Urinary bladder (tissue), 4 donors: ENCODE results near the gene SBSN. TPM values are rescaled to one million over a fixed set of nuclear protein-coding genes. Genes with fewer than 3 reads are reported as not detected.

Source experiments
- DNase-seq: peaks from one replicate; pipeline ENCODE4 v3.0.0-alpha.2; 2015; ENCODE audit errors: extremely low spot score
- H3K27ac ChIP-seq: one replicate; pipeline ENCODE4 v1.5.1; 2013; ENCODE audit warnings: low read depth, mild to moderate bottlenecking, moderate library complexity
- H3K36me3 ChIP-seq: one replicate; pipeline ENCODE4 v1.6.1; 2013; ENCODE audit warnings: mild to moderate bottlenecking, moderate library complexity; ENCODE audit not compliant: insufficient read depth
- H3K4me1 ChIP-seq: one replicate; pipeline ENCODE4 v1.6.1; 2013; ENCODE audit warnings: mild to moderate bottlenecking, moderate library complexity; ENCODE audit not compliant: insufficient read depth
- H3K4me3 ChIP-seq: one replicate; pipeline ENCODE4 v1.5.1; 2013; ENCODE audit warnings: low read depth, low read length
- WGBS: extraction: QIAGEN DNeasy Blood & Tissue Kit; methylation state at CpG from one replicate; pipeline ENCODE4 v1.1.7; 2013; 5-methylcytosine and 5-hydroxymethylcytosine counted together
- polyA plus RNA-seq: library from polyadenylated mRNA; stranded (reverse); fragments of 200-250 nt; gene quantifications from one replicate; pipeline ENCODE4 v1.2.3, GENCODE V29; 2013
- total RNA-seq: library from RNA; depleted of rRNA; stranded (reverse); fragments of >200 nt; gene quantifications from one replicate; pipeline ENCODE4 v1.2.3, GENCODE V29; 2014
- donor health status: healthy with polysubstance abuse.
- donor health status: healthy.

Gene SBSN
- total and polyA plus RNA-seq, 2 donors, result 0.15 TPM; not detected in 1

- Histone ChIP-seq H3K36me3 (no peaks in the 10 kb centered on the region), H3K27ac (no peak overlapping the region), H3K4me3 (no peak overlapping the region), H3K4me1 (no peaks in the 10 kb centered on the region)
- DNase-seq, result no peak
- 66% methylated on average over 11 of the region's 11 CpGs for WGBS
Observed at GRCh38 chr19:35559281-35559659, 31.2 kb upstream of the SBSN start.

GRCh38 chr19:35558400-35559280 lies 30.5 kb upstream of the SBSN start:
- Histone ChIP-seq H3K4me3 (no peak overlapping the region), H3K36me3 (no peaks in the 10 kb centered on the region), H3K4me1 (no peaks in the 10 kb centered on the region), H3K27ac (no peak overlapping the region)
- 32% methylated on average over 53 of the region's 53 CpGs for WGBS
- DNase-seq, result no peak

GRCh38 chr19:35557539-35558399 lies 29.7 kb upstream of the SBSN start:
- H3K36me3 ChIP-seq, result no peaks in the 10 kb centered on the region
- no peak for DNase-seq
- H3K4me3 ChIP-seq, result no peak overlapping the region
- H3K4me1 ChIP-seq, result no peaks in the 10 kb centered on the region
- WGBS, result 3% methylated on average over 60 of the region's 60 CpGs
- no peak overlapping the region for H3K27ac ChIP-seq

GRCh38 chr19:35556846-35557538 lies 28.9 kb upstream of the SBSN start:
- no peak for DNase-seq
- no peaks in the 10 kb centered on the region for H3K36me3 ChIP-seq
- no peak overlapping the region for H3K27ac ChIP-seq
- no peak overlapping the region for H3K4me3 ChIP-seq
- H3K4me1 ChIP-seq, result no peaks in the 10 kb centered on the region
- WGBS, result 82% methylated on average over 16 of the region's 16 CpGs

GRCh38 chr19:35556025-35556590 lies 28.0 kb upstream of the SBSN start:
- no peaks in the 10 kb centered on the region for H3K4me1 ChIP-seq
- no peak overlapping the region for H3K27ac ChIP-seq
- H3K36me3 ChIP-seq, result no peaks in the 10 kb centered on the region
- no peak overlapping the region for H3K4me3 ChIP-seq
- 83% methylated on average over 9 of the region's 9 CpGs for WGBS
- DNase-seq, result no peak

GRCh38 chr19:35555301-35556005 lies 27.3 kb upstream of the SBSN start:
- WGBS, result 68% methylated on average over 30 of the region's 30 CpGs

GRCh38 chr19:35554076-35554475 lies 26.0 kb upstream of the SBSN start:
- Histone ChIP-seq H3K27ac (no peak overlapping the region), H3K4me3 (no peak overlapping the region), H3K4me1 (no peaks in the 10 kb centered on the region), H3K36me3 (no peaks in the 10 kb centered on the region)
- 71% methylated on average over 5 of the region's 5 CpGs for WGBS
- DNase-seq, result no peak

More at GRCh38 chr19:35555301-35556005, 27.3 kb upstream of the SBSN start:
- Histone ChIP-seq H3K4me3 (no peak overlapping the region), H3K36me3 (no peaks in the 10 kb centered on the region), H3K27ac (no peak overlapping the region), H3K4me1 (no peaks in the 10 kb centered on the region)
- no peak for DNase-seq

GRCh38 chr19:35553385-35554000 lies 25.4 kb upstream of the SBSN start:
- Histone ChIP-seq H3K4me3 (no peak overlapping the region), H3K4me1 (no peaks in the 10 kb centered on the region), H3K36me3 (no peaks in the 10 kb centered on the region), H3K27ac (no peak overlapping the region)
- no peak for DNase-seq
- 67% methylated on average over 14 of the region's 14 CpGs for WGBS

GRCh38 chr19:35552534-35553384 lies 24.6 kb upstream of the SBSN start:
- 73% methylated on average over 13 of the region's 13 CpGs for WGBS
- Histone ChIP-seq H3K27ac (no peak overlapping the region), H3K4me1 (no peaks in the 10 kb centered on the region), H3K4me3 (no peak overlapping the region), H3K36me3 (no peaks in the 10 kb centered on the region)
- no peak for DNase-seq

GRCh38 chr19:35551091-35551810 lies 23.1 kb upstream of the SBSN start:
- no peak for DNase-seq
- 85% methylated on average over 21 of the region's 21 CpGs for WGBS
- Histone ChIP-seq H3K36me3 (no peaks in the 10 kb centered on the region), H3K4me1 (no peaks in the 10 kb centered on the region), H3K27ac (no peak overlapping the region), H3K4me3 (no peak overlapping the region)

GRCh38 chr19:35549879-35550523 lies 21.9 kb upstream of the SBSN start:
- WGBS, result 81% methylated on average over 15 of the region's 15 CpGs
- H3K36me3 ChIP-seq, result no peaks in the 10 kb centered on the region

More at GRCh38 chr19:35549879-35550523, 21.9 kb upstream of the SBSN start:
- Histone ChIP-seq H3K27ac (no peak overlapping the region), H3K4me1 (no peaks in the 10 kb centered on the region), H3K4me3 (no peak overlapping the region)
- DNase-seq, result no peak
